H1 (cell line): ENCODE measurements around the gene MRE11. TPM values are rescaled to one million over a fixed set of nuclear protein-coding genes. Genes with fewer than 3 reads are reported as not detected.

Source experiments
- CTCF ChIP-seq, 3 experiments: IDR thresholded peaks; 1 replicate in 2 of 3; 2 replicates in 1 of 3; pipeline versions ENCODE4 v1.5.1 to v1.6.1; 2011; ENCODE audit warnings: low read length in 3 of 3, mild to moderate bottlenecking in 3 of 3, inconsistent platforms in 2 of 3, low read depth in 1 of 3, moderate library complexity in 1 of 3; ENCODE audit not compliant: insufficient read depth in 1 of 3; ENCODE audit errors: control extremely low read depth in 1 of 3
- EZH2 ChIP-seq: fragments of 200-600 bp; sonication (generic); IDR thresholded peaks from 2 replicates; pipeline ENCODE4 v1.7.1; 2012; ENCODE audit warnings: low read depth, mild to moderate bottlenecking, moderate library complexity, low read length, inconsistent platforms; ENCODE audit not compliant: severe bottlenecking
- GABPA ChIP-seq: IDR thresholded peaks from 2 replicates; pipeline ENCODE4 v1.6.1; 2011; ENCODE audit warnings: mild to moderate bottlenecking, low read length, moderate library complexity, borderline replicate concordance; ENCODE audit not compliant: insufficient read depth
- RAD21 ChIP-seq, 2 experiments: IDR thresholded peaks in 1 of 2; conservative IDR thresholded peaks in 1 of 2; 2 replicates each; pipeline ENCODE4 v1.6.1; 2011; ENCODE audit warnings: low read depth in 2 of 2, low read length in 2 of 2, improper control_type of control experiment in 1 of 2, inconsistent platforms in 1 of 2, mild to moderate bottlenecking in 1 of 2, moderate library complexity in 1 of 2
- RXRA ChIP-seq: IDR thresholded peaks from 2 replicates; pipeline ENCODE4 v1.6.1; 2011; ENCODE audit warnings: low read depth, mild to moderate bottlenecking, low read length, moderate library complexity; ENCODE audit not compliant: insufficient read depth
- SUZ12 ChIP-seq: fragments of 200-600 bp; sonication (generic); IDR thresholded peaks from 2 replicates; pipeline ENCODE4 v1.6.1; 2012; ENCODE audit warnings: mild to moderate bottlenecking, inconsistent platforms, low read length, moderate library complexity, mixed read lengths
- TAF1 ChIP-seq: IDR thresholded peaks from 2 replicates; pipeline ENCODE4 v1.6.1; 2011; ENCODE audit warnings: mild to moderate bottlenecking, low read depth, low read length
- polyA plus RNA-seq, 7 experiments: library from polyadenylated mRNA; depleted of rRNA in 3 of 7; stranded (reverse) in 5 of 7; unstranded in 2 of 7; fragments of >200 nt in 5 of 7; fragments of 200-250 nt in 2 of 7; gene quantifications; 1 replicate in 5 of 7; 2 replicates in 1 of 7; 4 replicates in 1 of 7; pipeline versions ENCODE4 v1.2.1 to v1.2.3, GENCODE V29; 2011 to 2013; ENCODE audit warnings: missing spikeins in 2 of 7, mixed read lengths in 2 of 7
- total RNA-seq: library from RNA; stranded (reverse); fragmentation: NEBNext Ultra II Directional; extraction: Animal tissue kit (Norgen Biotek cat#: 25700); gene quantifications from 2 replicates; pipeline ENCODE4 v1.2.1, GENCODE V29; 2021

MRE11 gene
- total and polyA plus RNA-seq, 2 of the 8 experiments (the other 6 are each of a cell fraction or from before 2014, with no cell fraction given), result 7.2 to 43.4 TPM

- TF ChIP-seq RAD21 (IDR thresholded peaks at IDR 0.05 in 1 of 2, conservative IDR thresholded peaks at IDR 0.05 in 1 of 2; ENCODE audit: low read depth in 2 of 2, low read length in 2 of 2) (peak; percentile 10 to 21; a peak in 2 of 4 replicates), CTCF (IDR thresholded peaks at IDR 0.05; ENCODE audit: control extremely low read depth in 1 of 3, insufficient read depth in 1 of 3, low read depth in 1 of 3, low read length in 3 of 3) (peak in 1 of 3 experiments; percentile 3; a peak in 1 of 4 replicates), SUZ12 (peak; percentile 75; the same call in 1 of the 2 replicates), GABPA (peak; percentile 19; the same call in 1 of the 2 replicates), RXRA (no peak), TAF1 (peak; percentile 55), EZH2 (peak; percentile 59)
Measured at GRCh38 chr11:94400839-94401772, 92.5 kb downstream of the MRE11 start, which contains the start of gene GPR83 (continued).
